HFFc6 (cell line): Measurements from ENCODE around the gene RPS6KL1. TPM values are rescaled to one million over a fixed set of nuclear protein-coding genes. Genes with fewer than 3 reads are reported as not detected.

Experiments used
- DNase-seq: peaks from one replicate; pipeline ENCODE4 v3.0.0-alpha.2; 2018
- H3K27ac Mint-ChIP-seq: 2 replicates; pipeline ENCODE4 v1.8.0; 2020; ENCODE audit warnings: mild to moderate bottlenecking, mixed read lengths
- H3K27me3 Mint-ChIP-seq: 2 replicates; pipeline ENCODE4 v1.8.0; 2021; ENCODE audit warnings: mild to moderate bottlenecking, moderate library complexity, mixed read lengths; ENCODE audit not compliant: insufficient read depth
- H3K36me3 Mint-ChIP-seq: 2 replicates; pipeline ENCODE4 v1.8.0; 2021; ENCODE audit warnings: low read depth, mixed read lengths
- H3K4me1 Mint-ChIP-seq: 2 replicates; pipeline ENCODE4 v1.8.0; 2020; ENCODE audit warnings: low read depth, mixed read lengths
- H3K4me3 Mint-ChIP-seq: 2 replicates; pipeline ENCODE4 v1.8.0; 2020; ENCODE audit warnings: mild to moderate bottlenecking, moderate library complexity, mixed read lengths
- H3K9me3 Mint-ChIP-seq: 2 replicates; pipeline ENCODE4 v1.8.0; 2020; ENCODE audit warnings: mild to moderate bottlenecking, mixed read lengths
- CTCF ChIP-seq: fragments of 200-600 bp; sonication (generic); IDR thresholded peaks from 2 replicates; pipeline ENCODE4 v1.5.0; 2021; ENCODE audit warnings: antibody characterized with exemption, mild to moderate bottlenecking
- total RNA-seq, 6 experiments: library from RNA; stranded (reverse); fragmentation: NEBNext Ultra II Directional; extraction: Animal tissue kit (Norgen Biotek cat#: 25700); gene quantifications; 2 replicates in 1 of 6; 3 replicates in 5 of 6; pipeline ENCODE4 v1.2.3, GENCODE V29; 2021

The RPS6KL1 gene
- total RNA-seq, 6 experiments from 2014 or later = 0.78 to 1.1 (median 1.0) TPM

- no peak for DNase-seq
- H3K27me3 Mint-ChIP-seq = peaks cover 2% of the 10 kb centered on the region
- no peak overlapping the region for H3K27ac Mint-ChIP-seq
- TF ChIP-seq CTCF = no peak
- no peak overlapping the region for H3K4me3 Mint-ChIP-seq
- peaks cover 19% of the 10 kb centered on the region for H3K4me1 Mint-ChIP-seq
- H3K36me3 Mint-ChIP-seq = no peaks in the 10 kb centered on the region
- no peaks in the 10 kb centered on the region for H3K9me3 Mint-ChIP-seq
Observed at GRCh38 chr14:74912801-74913200, 10.3 kb downstream of the RPS6KL1 start.

- no peak for DNase-seq
Observed at GRCh38 chr14:74912111-74912510, 10.9 kb downstream of the RPS6KL1 start.

GRCh38 chr14:74911704-74912103 is 11.4 kb downstream of the RPS6KL1 start:
- no peaks in the 10 kb centered on the region for H3K36me3 Mint-ChIP-seq
- no peak overlapping the region for H3K4me3 Mint-ChIP-seq
- H3K27me3 Mint-ChIP-seq = peaks cover 2% of the 10 kb centered on the region
- H3K4me1 Mint-ChIP-seq = peaks cover 19% of the 10 kb centered on the region
- no peak overlapping the region for H3K27ac Mint-ChIP-seq
- no peak for DNase-seq
- no peaks in the 10 kb centered on the region for H3K9me3 Mint-ChIP-seq
- no peak for TF ChIP-seq CTCF

More at GRCh38 chr14:74912111-74912510, 10.9 kb downstream of the RPS6KL1 start:
- Mint-ChIP-seq H3K27ac (no peak overlapping the region), H3K4me1 (peaks cover 19% of the 10 kb centered on the region), H3K9me3 (no peaks in the 10 kb centered on the region), H3K27me3 (peaks cover 2% of the 10 kb centered on the region), H3K4me3 (no peak overlapping the region), H3K36me3 (no peaks in the 10 kb centered on the region)
- no peak for TF ChIP-seq CTCF

GRCh38 chr14:74911221-74911620 is 11.8 kb downstream of the RPS6KL1 start:
- H3K36me3 Mint-ChIP-seq = no peaks in the 10 kb centered on the region
- H3K4me1 Mint-ChIP-seq = peaks cover 19% of the 10 kb centered on the region
- no peaks in the 10 kb centered on the region for H3K9me3 Mint-ChIP-seq
- no peak for TF ChIP-seq CTCF
- no peak overlapping the region for H3K4me3 Mint-ChIP-seq
- H3K27ac Mint-ChIP-seq = no peak overlapping the region
- H3K27me3 Mint-ChIP-seq = peaks cover 2% of the 10 kb centered on the region
- DNase-seq = no peak

GRCh38 chr14:74910556-74910955 is 12.5 kb downstream of the RPS6KL1 start:
- no peaks in the 10 kb centered on the region for H3K36me3 Mint-ChIP-seq
- H3K27ac Mint-ChIP-seq = no peak overlapping the region
- peaks cover 24% of the 10 kb centered on the region for H3K4me1 Mint-ChIP-seq
- no peak for TF ChIP-seq CTCF
- H3K9me3 Mint-ChIP-seq = no peaks in the 10 kb centered on the region
- DNase-seq = no peak
- H3K4me3 Mint-ChIP-seq = no peak overlapping the region
- peaks cover 2% of the 10 kb centered on the region for H3K27me3 Mint-ChIP-seq

- H3K9me3 Mint-ChIP-seq = no peaks in the 10 kb centered on the region
- no peak for DNase-seq
- TF ChIP-seq CTCF = no peak
- no peak overlapping the region for H3K4me3 Mint-ChIP-seq
- no peaks in the 10 kb centered on the region for H3K36me3 Mint-ChIP-seq
- H3K27me3 Mint-ChIP-seq = peaks cover 2% of the 10 kb centered on the region
- H3K27ac Mint-ChIP-seq = no peak overlapping the region
- H3K4me1 Mint-ChIP-seq = peaks cover 26% of the 10 kb centered on the region
Observed at GRCh38 chr14:74909911-74910310, 13.1 kb downstream of the RPS6KL1 start.
